HepG2 (cell line): ENCODE results near the gene STAT4. TPM values are rescaled to one million over a fixed set of nuclear protein-coding genes. Genes with fewer than 3 reads are reported as not detected.

ENCODE experiments used
- ATAC-seq: fragments of 200-7000 bp; cut with Tn5 transposase; 3 replicates; pipeline ENCODE4 v1.9.1; 2020; ENCODE audit warnings: mild to moderate bottlenecking, moderate library complexity
- BruUV-seq: library from RNA; stranded (reverse); fragments of 400-500 nt; replicated peaks from 2 replicates; lab custom pipeline; 2021; lab: Mats Ljungman, UMichigan
- CTCF ChIA-PET: fragments of 300-600 bp; formaldehyde crosslinking; extraction: SDS; loops from one replicate; lab custom pipeline; 2021; ENCODE audit warnings: low total read pairs, inconsistent platforms, low intra/inter-chr PET ratio; lab: Yijun Ruan, JAX
- POLR2A ChIA-PET: fragments of 350-600 bp; sonication (Branson Sonifier 250); formaldehyde crosslinking; loops from one replicate; lab custom pipeline; 2020; ENCODE audit warnings: antibody characterized with exemption, inconsistent platforms; lab: Yijun Ruan, JAX
- DNase-seq: peaks from one replicate; pipeline ENCODE4 v3.0.0-alpha.2; 2015; ENCODE audit warnings: low spot score
- FAIRE-seq: peaks from 3 replicates; lab custom pipeline; 2011; peaks lifted over from hg19 to GRCh38; lab: Jason Lieb, UNC
- H2AFZ ChIP-seq: one replicate; pipeline ENCODE4 v1.6.1; 2011; ENCODE audit warnings: low read length, inconsistent platforms
- H3K27ac ChIP-seq: fragments of 300-600 bp; 3 replicates; pipeline ENCODE4 v1.8.0; 2011; ENCODE audit warnings: mixed run types, mild to moderate bottlenecking, mixed read lengths, low read length, inconsistent platforms; ENCODE audit not compliant: insufficient read depth; ENCODE audit errors: extremely low read length
- H3K27me3 ChIP-seq, 2 experiments: fragments of 200-600 bp in 1 of 2; 2 replicates in 1 of 2; 3 replicates in 1 of 2; pipeline versions ENCODE4 v1.6.0 to v1.8.0; 2011; ENCODE audit warnings: low read length in 2 of 2, mild to moderate bottlenecking in 2 of 2, moderate library complexity in 2 of 2, inconsistent platforms in 1 of 2; ENCODE audit not compliant: insufficient read depth in 2 of 2, control insufficient read depth in 1 of 2
- H3K36me3 ChIP-seq, 2 experiments: fragments of 200-600 bp in 1 of 2; replicated peaks in 1 of 2; 2 replicates in 1 of 2; 3 replicates in 1 of 2; pipeline versions ENCODE4 v1.5.1 to v1.8.0; 2011; ENCODE audit warnings: low read length in 2 of 2, inconsistent platforms in 1 of 2; ENCODE audit not compliant: insufficient read depth in 2 of 2, control insufficient read depth in 1 of 2
- H3K4me1 ChIP-seq: 2 replicates; pipeline ENCODE4 v1.5.1; 2012; ENCODE audit warnings: low read length, inconsistent platforms; ENCODE audit not compliant: insufficient read depth
- H3K4me2 ChIP-seq: 2 replicates; pipeline ENCODE4 v1.6.0; 2011; ENCODE audit warnings: low read depth, low read length, inconsistent platforms
- H3K4me3 ChIP-seq, 3 experiments: fragments of 200-600 bp in 1 of 3; sonication (generic), shearing (Covaris generic) in 1 of 3; replicated peaks in 1 of 3; 2 replicates each; pipeline ENCODE4 v1.5.1; 2011 to 2016; ENCODE audit warnings: low read length in 3 of 3, inconsistent platforms in 2 of 3, low read depth in 2 of 3, mild to moderate bottlenecking in 2 of 3, control low read depth in 1 of 3, mixed read lengths in 1 of 3; ENCODE audit not compliant: insufficient read depth in 1 of 3
- H3K79me2 ChIP-seq: one replicate; pipeline ENCODE4 v1.6.1; 2011; ENCODE audit warnings: low read length, inconsistent platforms; ENCODE audit not compliant: insufficient read depth
- H3K9ac ChIP-seq: 2 replicates; pipeline ENCODE4 v1.6.0; 2011; ENCODE audit warnings: mild to moderate bottlenecking, low read depth, low read length, inconsistent platforms; ENCODE audit not compliant: insufficient read depth
- H3K9me3 ChIP-seq: 2 replicates; pipeline ENCODE4 v1.5.1; 2012; ENCODE audit warnings: mild to moderate bottlenecking, low read length
- H4K20me1 ChIP-seq: 2 replicates; pipeline ENCODE4 v1.6.0; 2011; ENCODE audit warnings: inconsistent platforms, mild to moderate bottlenecking, low read length, moderate library complexity; ENCODE audit not compliant: insufficient read depth
- CBX5 ChIP-seq: sonication (generic); formaldehyde crosslinking; IDR thresholded peaks from 2 replicates; pipeline ENCODE4 v1.4.0; 2020; ENCODE audit warnings: missing genetic modification reagents, borderline replicate concordance
- CEBPG ChIP-seq: IDR thresholded peaks from 2 replicates; pipeline ENCODE4 v1.6.1; 2016
- EED ChIP-seq: sonication (generic); formaldehyde crosslinking; IDR thresholded peaks from 2 replicates; pipeline ENCODE4 v1.5.0; 2020; ENCODE audit warnings: mild to moderate bottlenecking, missing genetic modification reagents
- HMGA1 ChIP-seq: sonication (generic); formaldehyde crosslinking; conservative IDR thresholded peaks from 2 replicates; pipeline ENCODE4 v1.4.0; 2020; ENCODE audit warnings: missing genetic modification reagents
- MAFF ChIP-seq: IDR thresholded peaks from 2 replicates; pipeline ENCODE4 v1.6.1; 2011; ENCODE audit warnings: low read depth, low read length, improper control_type of control experiment
- MAFG ChIP-seq: sonication (generic); formaldehyde crosslinking; IDR thresholded peaks from 2 replicates; pipeline ENCODE4 v1.5.1; 2020; ENCODE audit warnings: mild to moderate bottlenecking, missing genetic modification reagents
- MAFK ChIP-seq, 2 experiments: IDR thresholded peaks in 1 of 2; conservative IDR thresholded peaks in 1 of 2; 2 replicates each; pipeline ENCODE4 v1.6.1; 2011; ENCODE audit warnings: improper control_type of control experiment in 2 of 2, low read length in 2 of 2
- MED8 ChIP-seq: sonication (generic); formaldehyde crosslinking; IDR thresholded peaks from 2 replicates; pipeline ENCODE4 v1.8.1; 2023; ENCODE audit warnings: mild to moderate bottlenecking, missing genetic modification reagents; ENCODE audit not compliant: insufficient replicate concordance
- PHF20 ChIP-seq: sonication (generic); formaldehyde crosslinking; IDR thresholded peaks from 2 replicates; pipeline ENCODE4 v1.5.0; 2020; ENCODE audit warnings: mild to moderate bottlenecking, missing genetic modification reagents
- RBM22 ChIP-seq: fragments of 200-400 bp; formaldehyde crosslinking; optimal IDR thresholded peaks from 2 replicates; pipeline ENCODE3; 2017; ENCODE audit warnings: mild to moderate bottlenecking, low read length, moderate library complexity
- SATB2 ChIP-seq: sonication (generic); formaldehyde crosslinking; IDR thresholded peaks from 2 replicates; pipeline ENCODE4 v1.5.0; 2020; ENCODE audit warnings: missing genetic modification reagents
- ZBTB14 ChIP-seq: sonication (generic); formaldehyde crosslinking; IDR thresholded peaks from 2 replicates; pipeline ENCODE4 v1.4.0; 2020; ENCODE audit warnings: missing genetic modification reagents
- ZNF639 ChIP-seq: conservative IDR thresholded peaks from 2 replicates; pipeline ENCODE4 v1.6.1; 2018; ENCODE audit warnings: missing genetic modification reagents
- ZNF7 ChIP-seq: IDR thresholded peaks from 2 replicates; pipeline ENCODE4 v1.6.1; 2016; ENCODE audit warnings: missing biosample characterization, missing genetic modification reagents
- ZNF784 ChIP-seq: sonication (generic); formaldehyde crosslinking; IDR thresholded peaks from 2 replicates; pipeline ENCODE4 v1.5.1; 2020; ENCODE audit warnings: missing genetic modification reagents, mild to moderate bottlenecking, borderline replicate concordance
- ZNF883 ChIP-seq: sonication (generic); formaldehyde crosslinking; IDR thresholded peaks from 2 replicates; pipeline ENCODE4 v1.5.1; 2020; ENCODE audit warnings: mild to moderate bottlenecking, missing genetic modification reagents; ENCODE audit errors: not compliant biosample characterization
- WGBS: methylation state at CpG from one replicate; pipeline ENCODE4 v1.1.6; 2017; ENCODE audit warnings: low lambda C conversion rate; 5-methylcytosine and 5-hydroxymethylcytosine counted together
- in situ Hi-C: cut with HindIII; loops from 2 replicates; pipeline ENCODE4 v1.10.0; 2017; ENCODE audit warnings: low pct_unique_long_range_greater_than_20kb; ENCODE audit not compliant: extremely low pct_ligation_motif_present
- intact Hi-C: fragments of 100-400 bp; cut with micrococcal nuclease; formaldehyde crosslinking; loops from one replicate; pipeline ENCODE4 v1.10.0; 2022; ENCODE audit not compliant: unreplicated experiment
- polyA plus RNA-seq, 8 experiments: library from polyadenylated mRNA; depleted of rRNA in 3 of 8; stranded (reverse) in 7 of 8; unstranded in 1 of 8; fragments of >200 nt; fragmentation: Illumina TruSeq in 4 of 8; extraction: Trizol in 4 of 8; gene quantifications; 2 replicates each; pipeline versions ENCODE4 v1.2.1 to v1.2.3, GENCODE V29; 2011 to 2016; ENCODE audit warnings: low read depth in 4 of 8, missing spikeins in 1 of 8, mixed read lengths in 1 of 8; ENCODE audit not compliant: insufficient read depth in 1 of 8
- total RNA-seq, 5 experiments: library from RNA; depleted of rRNA; stranded (reverse); fragments of >200 nt; fragmentation: Illumina TruSeq; extraction: Trizol; gene quantifications; 2 replicates each; pipeline ENCODE4 v1.2.3, GENCODE V29; 2016; ENCODE audit warnings: low read depth in 1 of 5

The STAT4 gene
- total and polyA plus RNA-seq, 2 of the 13 experiments (the other 11 are each of a cell fraction or from before 2014, with no cell fraction given): 0.37 TPM; not detected in 1

- FAIRE-seq: no peak
- H3K36me3 ChIP-seq: peaks cover 37 to 95% of the 10 kb centered on the region in 2 experiments
- TF ChIP-seq CBX5 (CRISPR knock-in tag) (no peak), PHF20 (no peak), CEBPG (CRISPR knock-in tag) (no peak), RBM22 (peak; percentile 21), ZNF784 (no peak), MED8 (CRISPR knock-in tag) (no peak), ZNF7 (CRISPR knock-in tag) (no peak)
These were observed 166.2 kb downstream of the STAT4 start for GRCh38 chr2:190984595-190984994.

GRCh38 chr2:190982262-190983034 is 168.3 kb downstream of the STAT4 start:
- WGBS: 96% methylated on average over 8 of the region's 8 CpGs
- H3K4me3 ChIP-seq: no peak overlapping the region
- peaks cover 42 to 97% of the 10 kb centered on the region in 2 experiments for H3K36me3 ChIP-seq
- TF ChIP-seq SATB2 (CRISPR knock-in tag) (no peak), ZNF883 (CRISPR knock-in tag) (no peak), MAFK (conservative IDR thresholded peaks at IDR 0.05 in 1 of 2, IDR thresholded peaks at IDR 0.05 in 1 of 2; ENCODE audit: low read length in 2 of 2) (peak; percentile 100), ZBTB14 (no peak), MAFF (peak; percentile 100), EED (no peak), MAFG (CRISPR knock-in tag) (peak; percentile 81), HMGA1 (CRISPR knock-in tag) (no peak), ZNF639 (no peak)

More at GRCh38 chr2:190984595-190984994, 166.2 kb downstream of the STAT4 start:
- no peak overlapping the region for H3K4me2 ChIP-seq
- in situ Hi-C loops (no loop called here), intact Hi-C loops (loop anchor here (10.0 kb wide), 1 partner anchor 380 kb away; no protein-coding TSS in a partner anchor)
- no peak overlapping the region for H3K27ac ChIP-seq
- ATAC-seq (peak; percentile 28; the same call in 1 of the 3 replicates), DNase-seq (no peak)
- H3K4me1 ChIP-seq: no peaks in the 10 kb centered on the region
- POLR2A ChIA-PET: no interaction called here
- no peak overlapping the region for H3K4me3 ChIP-seq
- CTCF ChIA-PET: no interaction called here
- no peaks in the 10 kb centered on the region for H3K9me3 ChIP-seq
- H3K79me2 ChIP-seq: no peaks in the 10 kb centered on the region
- no peak overlapping the region for H3K9ac ChIP-seq
- no peaks in the 10 kb centered on the region for H4K20me1 ChIP-seq
- H2AFZ ChIP-seq: no peak overlapping the region
- BruUV-seq: no TSS peak
- 100% methylated on average over 4 of the region's 5 CpGs for WGBS
- no peaks in the 10 kb centered on the region for H3K27me3 ChIP-seq

More at GRCh38 chr2:190982262-190983034, 168.3 kb downstream of the STAT4 start:
- no peak overlapping the region for H3K27ac ChIP-seq
- ATAC-seq: no peak
- no TSS peak for BruUV-seq
- H3K4me1 ChIP-seq: no peaks in the 10 kb centered on the region
- DNase-seq: no peak
- CTCF ChIA-PET: no interaction called here
- H3K4me2 ChIP-seq: no peak overlapping the region
- no peaks in the 10 kb centered on the region for H3K9me3 ChIP-seq
- no peak overlapping the region for H3K9ac ChIP-seq
- no peak overlapping the region for H2AFZ ChIP-seq
- no peaks in the 10 kb centered on the region for H3K27me3 ChIP-seq
- H4K20me1 ChIP-seq: no peaks in the 10 kb centered on the region
- no peaks in the 10 kb centered on the region for H3K79me2 ChIP-seq
- POLR2A ChIA-PET: no interaction called here
- in situ Hi-C loops (no loop called here), intact Hi-C loops (loop anchor here (10.0 kb wide), 1 partner anchor 378 kb away; no protein-coding TSS in a partner anchor)
- FAIRE-seq: no peak
